GM10248 (cell line): Measurements from ENCODE around the gene ADGRE2.
"Not testable (repeated sequence)": the region's sequence is repeated elsewhere in the genome, so short reads cannot be mapped to it uniquely, and the experiment has no call there.

Experiments
- CTCF ChIA-PET: fragments of 300-600 bp; sonication (Branson Sonifier 250); formaldehyde crosslinking; extraction: SDS; loops from one replicate; lab custom pipeline; 2021; ENCODE audit warnings: antibody characterized with exemption; lab: Yijun Ruan, JAX
- POLR2A ChIA-PET: fragments of 350-650 bp; sonication (Branson Sonifier 250); formaldehyde crosslinking; extraction: SDS; loops from one replicate; lab custom pipeline; 2020; ENCODE audit warnings: antibody characterized with exemption; lab: Yijun Ruan, JAX
- DNase-seq: peaks from one replicate; pipeline ENCODE4 v3.0.0; 2012; ENCODE audit errors: extremely low spot score
- CTCF ChIP-seq: IDR thresholded peaks from 2 replicates; pipeline ENCODE4 v1.5.1; 2012; ENCODE audit warnings: mild to moderate bottlenecking, low read depth; ENCODE audit errors: extremely low read depth, missing control alignments, control extremely low read depth

Gene ADGRE2

GRCh38 chr19:14778110-14778845, at the start of gene ADGRE2:
Gene ADGRE2 (minus strand): TSS chr19:14778560. CDS start chr19:14776756, 1,804 bp downstream.
- CTCF ChIA-PET: interaction anchor here (3.6 kb wide), 1 partner anchor 8 kb away, joined by 19 read pairs; no protein-coding TSS in a partner anchor
- DNase-seq, POLR2A ChIA-PET: not testable (repeated sequence)

GRCh38 chr19:14826006-14826405, 47.6 kb upstream of the ADGRE2 start:
- no peak for TF ChIP-seq CTCF
- CTCF ChIA-PET: no interaction called here
- POLR2A ChIA-PET: no interaction called here
- no peak for DNase-seq

- TF ChIP-seq CTCF: no peak
- POLR2A ChIA-PET: no interaction called here
- DNase-seq: no peak
- CTCF ChIA-PET: no interaction called here
Observed at GRCh38 chr19:14821937-14822336, 43.6 kb upstream of the ADGRE2 start.

DNA sequence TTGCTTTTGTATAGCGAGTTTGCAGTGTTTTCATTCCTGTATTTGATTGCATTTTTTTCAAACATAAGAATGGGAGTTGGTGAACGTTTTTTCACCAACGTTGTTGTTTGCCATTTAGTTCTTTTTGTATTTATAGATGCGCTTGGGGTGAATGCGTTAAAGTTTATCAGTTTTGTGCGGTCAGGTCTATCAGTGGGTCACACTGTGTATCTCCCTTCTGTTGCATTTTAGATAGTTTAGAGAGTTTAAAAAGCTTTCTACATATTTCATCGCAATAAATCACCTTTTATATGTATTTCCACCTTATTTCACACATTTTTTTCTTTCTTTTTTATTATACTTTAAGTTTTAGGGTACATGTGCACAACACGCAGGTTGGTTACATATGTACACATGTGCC, 40.2 kb upstream of the ADGRE2 start:
- no peak for DNase-seq
- ChIA-PET CTCF (no interaction called here), POLR2A (no interaction called here)
- no peak for TF ChIP-seq CTCF

DNA sequence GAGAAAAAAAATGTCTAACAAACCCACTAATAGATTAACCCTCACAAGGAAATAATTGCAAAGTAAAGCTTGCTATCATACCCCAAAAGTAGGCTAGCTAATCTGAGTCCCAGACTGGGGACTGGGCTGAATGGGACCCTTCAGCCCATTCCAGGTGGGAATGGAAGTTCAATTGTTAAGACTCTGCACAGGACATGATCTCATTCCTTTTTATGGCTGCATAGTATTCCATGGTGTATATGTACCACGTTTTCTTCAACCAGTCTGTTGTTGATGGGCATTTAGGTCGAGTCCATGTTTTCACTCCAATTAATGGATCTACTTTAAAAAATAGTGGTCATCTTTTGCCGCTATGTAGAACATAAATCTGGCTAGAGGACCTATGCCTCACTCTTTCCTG, 38.7 kb upstream of the ADGRE2 start:
- no peak for TF ChIP-seq CTCF
- ChIA-PET POLR2A (no interaction called here), CTCF (no interaction called here)
- DNase-seq: no peak

GRCh38 chr19:14814982-14815652, 36.8 kb upstream of the ADGRE2 start:
- TF ChIP-seq CTCF: no peak
- ChIA-PET CTCF (no interaction called here), POLR2A (no interaction called here)
- no peak for DNase-seq
